HPDE6-E6E7 (cell line): Measurements from ENCODE around the gene TCF7L2.

Experiments
- DNase-seq: peaks from one replicate; pipeline ENCODE4 v3.0.0; 2011; ENCODE audit warnings: missing footprints; ENCODE audit errors: extremely low spot score

The TCF7L2 gene

DNA sequence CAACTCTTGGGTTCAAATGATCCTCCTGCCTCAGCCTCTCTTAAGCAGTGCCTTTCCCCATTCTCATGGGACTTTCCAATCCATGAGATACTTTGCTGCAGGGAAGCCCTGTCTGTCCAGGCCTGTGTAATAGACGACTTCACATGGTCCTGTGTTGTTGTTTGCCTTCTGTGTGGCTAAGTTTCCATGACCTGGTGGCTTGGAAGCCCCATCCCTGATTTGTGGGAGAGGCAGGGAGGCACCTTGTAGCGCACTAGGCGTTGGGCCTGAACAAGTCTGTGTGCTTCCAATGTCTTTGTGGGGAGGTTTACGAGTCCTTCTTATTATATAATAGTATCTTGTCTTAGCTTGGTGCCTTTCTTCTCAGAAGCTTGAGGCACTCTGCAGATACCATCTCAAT is 49.1 kb downstream of the TCF7L2 start:
- no peak for DNase-seq

DNA sequence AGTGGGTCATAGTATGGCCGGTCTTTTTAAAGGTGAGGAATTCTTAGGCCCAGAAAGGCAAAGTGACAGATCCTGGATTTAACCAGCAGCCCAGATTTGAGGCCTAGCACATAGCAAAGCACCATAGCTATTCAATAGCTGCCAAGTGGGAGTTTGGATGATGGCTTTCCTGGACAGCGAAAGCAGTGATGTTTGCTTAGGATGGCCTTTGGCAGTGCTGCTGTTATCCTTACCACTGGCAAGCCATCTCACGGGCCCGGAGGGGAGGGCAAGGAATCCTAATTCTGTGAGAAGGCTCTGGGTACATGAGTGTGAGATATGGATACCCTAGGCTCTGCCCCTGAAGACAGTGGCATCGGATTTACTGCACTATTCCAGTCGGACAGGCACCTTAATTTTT is 50.4 kb downstream of the TCF7L2 start:
- DNase-seq: no peak

GRCh38 chr10:113000876-113001598 is 51.0 kb downstream of the TCF7L2 start:
- no peak for DNase-seq

- DNase-seq: no peak
Measured at GRCh38 chr10:113001599-113002448, 51.8 kb downstream of the TCF7L2 start.

GRCh38 chr10:113002449-113002777 is 52.4 kb downstream of the TCF7L2 start:
- DNase-seq: no peak

GRCh38 chr10:113003052-113003451 is 53.0 kb downstream of the TCF7L2 start:
- no peak for DNase-seq

DNA sequence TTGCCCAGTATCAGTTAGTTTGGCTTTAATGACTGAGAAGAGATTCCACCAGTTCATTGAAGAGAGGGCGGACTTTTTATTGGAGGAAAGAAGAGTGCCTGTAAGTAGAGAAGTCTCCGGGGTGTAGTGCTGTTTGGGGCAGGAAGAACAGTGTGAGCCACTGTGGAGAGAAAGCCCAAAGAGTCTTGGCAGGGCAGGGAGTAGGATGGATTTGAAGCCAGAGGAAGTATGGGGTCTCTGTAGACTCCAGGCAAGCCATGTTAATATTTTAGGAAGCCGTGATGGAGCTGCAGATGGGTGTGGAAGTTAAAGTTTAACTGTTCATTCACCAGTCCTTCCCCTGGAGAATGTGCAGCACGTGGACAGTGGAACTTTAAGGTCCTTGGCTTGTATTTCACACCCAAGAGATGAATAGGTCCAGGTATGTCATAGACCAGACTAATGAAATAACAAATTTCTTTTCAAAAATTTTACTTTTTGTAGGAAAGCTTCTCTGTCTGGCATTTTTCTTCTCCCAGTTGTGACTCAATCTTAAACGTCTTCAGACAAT is 54.1 kb downstream of the TCF7L2 start:
- no peak for DNase-seq

- DNase-seq: no peak
Measured at GRCh38 chr10:113005380-113005779, 55.3 kb downstream of the TCF7L2 start.

- DNase-seq: no peak
Measured at GRCh38 chr10:113006656-113007342, 56.8 kb downstream of the TCF7L2 start.

DNA sequence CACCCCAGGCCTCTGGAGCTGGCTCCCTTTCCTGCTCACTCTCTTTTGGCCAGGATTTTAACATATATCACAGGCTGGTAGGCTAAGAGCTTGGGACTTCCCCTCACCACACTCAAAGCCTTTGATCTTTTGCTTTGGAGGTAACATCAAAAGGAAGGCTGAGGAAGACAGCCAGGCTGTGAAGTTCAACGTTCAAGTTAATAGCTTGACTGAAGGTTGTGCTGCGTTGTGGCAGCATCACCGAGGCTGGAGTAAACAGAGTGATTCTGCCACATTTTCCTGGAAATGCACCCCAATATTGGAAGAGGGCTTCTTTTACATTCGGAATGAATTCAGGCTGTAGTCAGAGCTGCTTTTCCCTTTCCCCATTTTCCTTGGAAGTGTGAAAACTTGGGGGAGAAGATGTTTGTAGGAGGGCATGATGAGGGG is 57.3 kb downstream of the TCF7L2 start:
- DNase-seq: no peak

- DNase-seq: no peak
Measured at GRCh38 chr10:113007821-113008220, 57.8 kb downstream of the TCF7L2 start.

GRCh38 chr10:113011592-113012374 is 61.7 kb downstream of the TCF7L2 start:
- DNase-seq: no peak

- no peak for DNase-seq
Measured at GRCh38 chr10:113015201-113015600, 65.2 kb downstream of the TCF7L2 start.

DNA sequence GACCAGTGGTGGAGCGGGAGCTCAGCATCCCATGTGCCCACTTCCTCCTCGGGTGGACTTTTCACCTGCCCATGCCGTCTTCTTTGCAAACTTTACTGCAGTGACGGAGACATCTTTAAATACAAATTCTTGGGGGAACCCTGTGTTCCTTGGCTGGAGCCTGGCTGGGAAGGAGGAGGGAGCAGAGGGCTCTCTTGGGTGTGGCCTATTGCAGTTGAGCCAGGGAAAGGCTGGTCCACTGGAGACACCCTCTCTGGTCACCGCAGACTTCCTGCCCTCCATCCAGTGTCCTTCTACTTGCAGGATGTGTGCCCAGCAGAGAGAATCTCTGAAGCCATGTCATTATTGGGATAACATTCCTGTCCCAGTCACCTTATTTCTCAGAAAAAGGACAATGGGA is 67.3 kb downstream of the TCF7L2 start:
- no peak for DNase-seq

DNA sequence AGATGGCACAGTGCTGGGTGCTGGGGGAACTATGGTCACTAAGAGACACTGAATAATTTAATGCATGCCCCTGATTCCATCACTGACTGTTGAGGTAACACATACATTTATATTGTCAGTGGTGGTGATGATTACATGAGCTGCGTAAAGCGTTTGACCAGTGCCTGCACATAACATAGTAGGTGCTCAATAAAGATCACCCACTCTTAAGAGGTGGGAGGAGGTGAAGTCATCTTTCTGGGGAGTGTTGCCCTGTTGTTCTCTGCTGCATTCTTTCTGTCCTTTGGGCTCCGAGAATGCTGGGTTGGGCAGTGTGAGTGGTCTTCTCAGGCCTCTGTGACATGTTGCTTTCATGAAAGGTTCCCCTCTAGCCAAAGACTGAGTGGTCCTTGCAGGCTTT is 68.0 kb downstream of the TCF7L2 start:
- DNase-seq: no peak

- DNase-seq: no peak
Measured at GRCh38 chr10:113019096-113019495, 69.0 kb downstream of the TCF7L2 start.

DNA sequence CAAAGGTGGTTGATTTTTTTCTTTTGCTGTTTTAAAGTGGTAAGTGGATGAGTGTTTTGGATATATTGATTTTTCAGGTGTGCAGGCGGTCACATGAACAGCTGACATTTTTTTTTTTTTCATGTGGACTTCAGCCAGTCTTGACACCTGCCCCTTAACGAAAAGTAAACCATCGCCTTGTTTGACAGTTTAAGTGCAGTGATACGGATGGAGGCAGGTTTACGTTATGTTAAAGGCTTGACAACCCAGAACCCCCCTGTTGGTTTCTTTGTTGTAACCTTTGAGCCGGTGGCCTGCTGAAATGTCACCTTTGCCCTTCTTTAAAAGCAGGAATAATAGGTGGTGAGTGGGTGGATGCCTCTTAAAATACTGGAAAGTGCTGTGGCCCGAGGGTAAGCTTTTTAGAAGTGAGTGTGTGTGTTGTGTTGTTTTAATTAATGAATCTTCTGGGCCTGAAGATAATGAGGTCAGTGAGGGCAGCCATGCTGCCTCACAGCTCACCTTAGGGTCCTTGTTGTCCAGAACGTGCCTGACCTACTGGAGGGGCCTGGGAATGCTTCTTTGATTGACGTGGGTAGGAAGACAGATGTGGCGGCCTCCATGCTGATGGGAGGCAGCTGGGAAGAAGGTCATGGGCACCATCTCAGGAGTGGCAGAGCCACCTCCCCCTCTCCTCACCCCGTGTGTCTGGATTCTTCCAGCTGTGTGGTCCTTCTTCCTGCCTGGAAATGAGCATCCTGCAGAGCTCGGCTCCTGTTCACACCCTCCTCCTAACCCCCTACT is 69.8 kb downstream of the TCF7L2 start:
- DNase-seq: no peak

DNA sequence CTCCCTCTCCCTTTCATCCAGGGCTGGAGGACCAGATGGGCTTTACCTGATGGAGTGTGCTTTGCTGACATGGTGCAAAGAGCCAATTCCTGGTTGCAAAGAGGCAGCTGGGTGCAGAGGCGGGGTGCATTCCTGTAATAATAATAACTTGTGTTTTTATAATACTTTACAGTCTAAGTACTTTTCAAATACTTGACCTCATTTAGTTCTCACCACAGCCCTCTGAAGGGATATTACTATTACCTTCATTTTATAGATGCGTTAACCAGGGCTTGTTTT is 70.4 kb downstream of the TCF7L2 start:
- no peak for DNase-seq

GRCh38 chr10:113020838-113021237 is 70.8 kb downstream of the TCF7L2 start:
- DNase-seq: no peak

DNA sequence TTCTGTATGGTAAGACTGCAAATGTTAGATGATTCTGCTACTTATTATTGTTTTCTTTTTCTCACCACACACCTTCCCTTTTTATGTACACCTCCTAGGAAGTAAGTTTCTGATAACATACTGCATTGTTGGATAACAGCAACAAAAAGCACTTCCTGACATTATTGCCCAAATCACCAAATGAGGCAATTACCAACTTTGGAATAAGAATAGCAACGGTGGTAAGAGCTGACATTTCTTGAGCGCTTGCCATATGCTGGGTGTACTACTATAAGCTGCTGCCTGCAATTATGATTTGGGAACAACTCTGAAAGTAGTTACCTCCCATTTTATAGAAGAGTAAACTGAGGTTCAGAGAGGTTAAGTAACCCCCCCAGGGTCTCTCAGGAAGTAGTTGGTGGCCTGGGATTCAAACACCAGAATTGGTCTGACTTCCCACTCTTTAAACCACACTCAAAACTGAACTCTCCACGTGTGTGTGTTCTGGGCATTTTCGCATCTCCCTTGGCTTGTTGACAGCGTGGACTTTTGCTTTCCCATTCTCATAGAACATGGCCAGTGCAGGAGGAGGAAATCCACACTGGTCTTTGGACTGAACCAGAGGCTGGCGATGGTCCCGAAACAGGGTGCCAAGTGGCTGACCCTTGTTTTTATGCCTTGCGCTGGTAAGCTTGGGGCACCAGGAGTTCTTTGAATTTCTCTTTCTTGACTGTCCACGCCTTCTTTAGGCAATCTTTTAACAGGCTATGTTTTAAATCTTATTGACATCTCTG is 71.4 kb downstream of the TCF7L2 start:
- no peak for DNase-seq
